HepG2 (cell line): ENCODE data around the gene ARFGAP1. TPM values are rescaled to one million over a fixed set of nuclear protein-coding genes. Genes with fewer than 3 reads are reported as not detected.

ENCODE experiments used
- ATAC-seq: fragments of 200-7000 bp; cut with Tn5 transposase; 3 replicates; pipeline ENCODE4 v1.9.1; 2020; ENCODE audit warnings: mild to moderate bottlenecking, moderate library complexity
- BruUV-seq: library from RNA; stranded (reverse); fragments of 400-500 nt; replicated peaks from 2 replicates; lab custom pipeline; 2021; lab: Mats Ljungman, UMichigan
- CTCF ChIA-PET: fragments of 300-600 bp; formaldehyde crosslinking; extraction: SDS; loops from one replicate; lab custom pipeline; 2021; ENCODE audit warnings: low total read pairs, inconsistent platforms, low intra/inter-chr PET ratio; lab: Yijun Ruan, JAX
- POLR2A ChIA-PET: fragments of 350-600 bp; sonication (Branson Sonifier 250); formaldehyde crosslinking; loops from one replicate; lab custom pipeline; 2020; ENCODE audit warnings: antibody characterized with exemption, inconsistent platforms; lab: Yijun Ruan, JAX
- DNase-seq: peaks from one replicate; pipeline ENCODE4 v3.0.0-alpha.2; 2015; ENCODE audit warnings: low spot score
- FAIRE-seq: peaks from 3 replicates; lab custom pipeline; 2011; peaks lifted over from hg19 to GRCh38; lab: Jason Lieb, UNC
- H2AFZ ChIP-seq: one replicate; pipeline ENCODE4 v1.6.1; 2011; ENCODE audit warnings: low read length, inconsistent platforms
- H3K27ac ChIP-seq: fragments of 300-600 bp; 3 replicates; pipeline ENCODE4 v1.8.0; 2011; ENCODE audit warnings: mixed run types, mild to moderate bottlenecking, mixed read lengths, low read length, inconsistent platforms; ENCODE audit not compliant: insufficient read depth; ENCODE audit errors: extremely low read length
- H3K27me3 ChIP-seq, 2 experiments: fragments of 200-600 bp in 1 of 2; 2 replicates in 1 of 2; 3 replicates in 1 of 2; pipeline versions ENCODE4 v1.6.0 to v1.8.0; 2011; ENCODE audit warnings: low read length in 2 of 2, mild to moderate bottlenecking in 2 of 2, moderate library complexity in 2 of 2, inconsistent platforms in 1 of 2; ENCODE audit not compliant: insufficient read depth in 2 of 2, control insufficient read depth in 1 of 2
- H3K36me3 ChIP-seq, 2 experiments: fragments of 200-600 bp in 1 of 2; replicated peaks in 1 of 2; 2 replicates in 1 of 2; 3 replicates in 1 of 2; pipeline versions ENCODE4 v1.5.1 to v1.8.0; 2011; ENCODE audit warnings: low read length in 2 of 2, inconsistent platforms in 1 of 2; ENCODE audit not compliant: insufficient read depth in 2 of 2, control insufficient read depth in 1 of 2
- H3K4me1 ChIP-seq: 2 replicates; pipeline ENCODE4 v1.5.1; 2012; ENCODE audit warnings: low read length, inconsistent platforms; ENCODE audit not compliant: insufficient read depth
- H3K4me2 ChIP-seq: 2 replicates; pipeline ENCODE4 v1.6.0; 2011; ENCODE audit warnings: low read depth, low read length, inconsistent platforms
- H3K4me3 ChIP-seq, 3 experiments: fragments of 200-600 bp in 1 of 3; sonication (generic), shearing (Covaris generic) in 1 of 3; replicated peaks in 1 of 3; 2 replicates each; pipeline ENCODE4 v1.5.1; 2011 to 2016; ENCODE audit warnings: low read length in 3 of 3, inconsistent platforms in 2 of 3, low read depth in 2 of 3, mild to moderate bottlenecking in 2 of 3, control low read depth in 1 of 3, mixed read lengths in 1 of 3; ENCODE audit not compliant: insufficient read depth in 1 of 3
- H3K79me2 ChIP-seq: one replicate; pipeline ENCODE4 v1.6.1; 2011; ENCODE audit warnings: low read length, inconsistent platforms; ENCODE audit not compliant: insufficient read depth
- H3K9ac ChIP-seq: 2 replicates; pipeline ENCODE4 v1.6.0; 2011; ENCODE audit warnings: mild to moderate bottlenecking, low read depth, low read length, inconsistent platforms; ENCODE audit not compliant: insufficient read depth
- H3K9me3 ChIP-seq: 2 replicates; pipeline ENCODE4 v1.5.1; 2012; ENCODE audit warnings: mild to moderate bottlenecking, low read length
- H4K20me1 ChIP-seq: 2 replicates; pipeline ENCODE4 v1.6.0; 2011; ENCODE audit warnings: inconsistent platforms, mild to moderate bottlenecking, low read length, moderate library complexity; ENCODE audit not compliant: insufficient read depth
- CBX5 ChIP-seq: sonication (generic); formaldehyde crosslinking; IDR thresholded peaks from 2 replicates; pipeline ENCODE4 v1.4.0; 2020; ENCODE audit warnings: missing genetic modification reagents, borderline replicate concordance
- ETS1 ChIP-seq: sonication (generic); formaldehyde crosslinking; IDR thresholded peaks from 2 replicates; pipeline ENCODE4 v1.4.0; 2020; ENCODE audit warnings: missing genetic modification reagents
- FOXM1 ChIP-seq: sonication (generic); formaldehyde crosslinking; IDR thresholded peaks from 2 replicates; pipeline ENCODE4 v1.5.0; 2020; ENCODE audit warnings: missing genetic modification reagents
- FOXO1 ChIP-seq: sonication (generic); formaldehyde crosslinking; IDR thresholded peaks from 2 replicates; pipeline ENCODE4 v1.4.0; 2020; ENCODE audit warnings: missing genetic modification reagents
- KLF16 ChIP-seq, 2 experiments: sonication (generic) in 1 of 2; formaldehyde crosslinking in 1 of 2; IDR thresholded peaks; 2 replicates each; pipeline versions ENCODE4 v1.6.1 to v1.8.0; 2016 to 2023; ENCODE audit warnings: missing genetic modification reagents in 2 of 2, missing compliant biosample characterization in 1 of 2
- NRL ChIP-seq: sonication (generic); formaldehyde crosslinking; IDR thresholded peaks from 2 replicates; pipeline ENCODE4 v1.5.0; 2020; ENCODE audit warnings: missing genetic modification reagents, mild to moderate bottlenecking, moderate library complexity, borderline replicate concordance
- PBX3 ChIP-seq: sonication (generic); formaldehyde crosslinking; IDR thresholded peaks from 2 replicates; pipeline ENCODE4 v1.8.1; 2023; ENCODE audit warnings: missing genetic modification reagents, inconsistent platforms, borderline replicate concordance
- POLR2G ChIP-seq: fragments of 200-400 bp; formaldehyde crosslinking; IDR thresholded peaks from 2 replicates; pipeline ENCODE4 v1.6.1; 2018; ENCODE audit warnings: mild to moderate bottlenecking, low read depth, low read length, moderate library complexity
- RBM22 ChIP-seq: fragments of 200-400 bp; formaldehyde crosslinking; optimal IDR thresholded peaks from 2 replicates; pipeline ENCODE3; 2017; ENCODE audit warnings: mild to moderate bottlenecking, low read length, moderate library complexity
- RBM39 ChIP-seq: fragments of 200-400 bp; formaldehyde crosslinking; IDR thresholded peaks from one replicate; pipeline ENCODE4 v1.6.1; 2018; ENCODE audit warnings: antibody characterized with exemption, mild to moderate bottlenecking, low read depth, low read length; ENCODE audit not compliant: poor library complexity, severe bottlenecking
- SP1 ChIP-seq, 2 experiments: fragments of 450-650 bp in 1 of 2; sonication (generic) in 1 of 2; formaldehyde crosslinking in 1 of 2; IDR thresholded peaks; 2 replicates each; pipeline versions ENCODE4 v1.4.0 to v1.6.1; 2016 to 2020; ENCODE audit warnings: missing genetic modification reagents in 1 of 2
- TCF7L2 ChIP-seq: IDR thresholded peaks from 2 replicates; pipeline ENCODE4 v1.6.1; 2011; ENCODE audit warnings: mild to moderate bottlenecking, low read depth, low read length, moderate library complexity
- TSC22D2 ChIP-seq: sonication (generic); formaldehyde crosslinking; IDR thresholded peaks from 2 replicates; pipeline ENCODE4 v1.5.1; 2020; ENCODE audit warnings: missing genetic modification reagents, mild to moderate bottlenecking, borderline replicate concordance
- ZFX ChIP-seq: sonication (generic); formaldehyde crosslinking; IDR thresholded peaks from 2 replicates; pipeline ENCODE4 v1.4.0; 2020; ENCODE audit warnings: mild to moderate bottlenecking, low read depth, missing genetic modification reagents, moderate library complexity
- ZNF224 ChIP-seq: sonication (generic); formaldehyde crosslinking; IDR thresholded peaks from 2 replicates; pipeline ENCODE4 v1.5.0; 2020; ENCODE audit warnings: mild to moderate bottlenecking, missing genetic modification reagents
- ZNF253 ChIP-seq: sonication (generic); formaldehyde crosslinking; IDR thresholded peaks from 2 replicates; pipeline ENCODE4 v1.8.0; 2022; ENCODE audit warnings: mild to moderate bottlenecking, missing genetic modification reagents, borderline replicate concordance
- ZNF280D ChIP-seq: sonication (generic); formaldehyde crosslinking; IDR thresholded peaks from 2 replicates; pipeline ENCODE4 v1.5.1; 2020; ENCODE audit warnings: mild to moderate bottlenecking, missing genetic modification reagents
- ZNF550 ChIP-seq: sonication (generic); formaldehyde crosslinking; IDR thresholded peaks from 2 replicates; pipeline ENCODE4 v1.4.0; 2020; ENCODE audit warnings: mild to moderate bottlenecking, missing genetic modification reagents, borderline replicate concordance
- ZNF713 ChIP-seq: sonication (generic); formaldehyde crosslinking; IDR thresholded peaks from 2 replicates; pipeline ENCODE4 v1.4.0; 2020; ENCODE audit warnings: mild to moderate bottlenecking, missing genetic modification reagents
- ZZZ3 ChIP-seq: sonication (generic); formaldehyde crosslinking; IDR thresholded peaks from 2 replicates; pipeline ENCODE4 v1.4.0; 2020; ENCODE audit warnings: missing genetic modification reagents, mild to moderate bottlenecking, borderline replicate concordance
- WGBS: methylation state at CpG from one replicate; pipeline ENCODE4 v1.1.6; 2017; ENCODE audit warnings: low lambda C conversion rate; 5-methylcytosine and 5-hydroxymethylcytosine counted together
- in situ Hi-C: cut with HindIII; loops from 2 replicates; pipeline ENCODE4 v1.10.0; 2017; ENCODE audit warnings: low pct_unique_long_range_greater_than_20kb; ENCODE audit not compliant: extremely low pct_ligation_motif_present
- intact Hi-C: fragments of 100-400 bp; cut with micrococcal nuclease; formaldehyde crosslinking; loops from one replicate; pipeline ENCODE4 v1.10.0; 2022; ENCODE audit not compliant: unreplicated experiment
- polyA plus RNA-seq, 8 experiments: library from polyadenylated mRNA; depleted of rRNA in 3 of 8; stranded (reverse) in 7 of 8; unstranded in 1 of 8; fragments of >200 nt; fragmentation: Illumina TruSeq in 4 of 8; extraction: Trizol in 4 of 8; gene quantifications; 2 replicates each; pipeline versions ENCODE4 v1.2.1 to v1.2.3, GENCODE V29; 2011 to 2016; ENCODE audit warnings: low read depth in 4 of 8, missing spikeins in 1 of 8, mixed read lengths in 1 of 8; ENCODE audit not compliant: insufficient read depth in 1 of 8
- total RNA-seq, 5 experiments: library from RNA; depleted of rRNA; stranded (reverse); fragments of >200 nt; fragmentation: Illumina TruSeq; extraction: Trizol; gene quantifications; 2 replicates each; pipeline ENCODE4 v1.2.3, GENCODE V29; 2016; ENCODE audit warnings: low read depth in 1 of 5

The ARFGAP1 gene
- total and polyA plus RNA-seq, 2 of the 13 experiments (the other 11 are each of a cell fraction or from before 2014, with no cell fraction given) = 132 TPM

- Histone ChIP-seq H3K4me3 (no peak overlapping the region), H3K9me3 (no peaks in the 10 kb centered on the region), H3K9ac (no peak overlapping the region), H3K79me2 (no peaks in the 10 kb centered on the region), H3K4me2 (no peak overlapping the region), H2AFZ (no peak overlapping the region), H3K27me3 (no peaks in the 10 kb centered on the region), H3K27ac (no peak overlapping the region), H3K36me3 (peaks cover 43 to 71% of the 10 kb centered on the region in 2 experiments), H3K4me1 (no peaks in the 10 kb centered on the region), H4K20me1 (peaks cover 7% of the 10 kb centered on the region; the same call in 1 of the 2 replicates)
- in situ Hi-C loops (no loop called here), intact Hi-C loops (no loop called here)
- FAIRE-seq (no peak), ATAC-seq (no peak), DNase-seq (no peak)
- ChIA-PET CTCF (no interaction called here), POLR2A (interaction anchor here (1.1 kb wide), 1 partner anchor 12 kb away, joined by 4 read pairs; the partner anchor contains the start of gene ARFGAP1)
- 98% methylated on average over 25 of the region's 25 CpGs for WGBS
- no TSS peak for BruUV-seq
- TF ChIP-seq ZNF550 = 0 out of 2 replicates have a peak, but pooled peaks have one; percentile 24
- TF ChIP-seq ZNF253 = no peak
- peak; percentile 53 for TF ChIP-seq RBM22
- TF ChIP-seq CBX5 (CRISPR knock-in tag) = peak; percentile 70; the same call in 1 of the 2 replicates
- no peak for TF ChIP-seq PBX3 (CRISPR knock-in tag)
- peak; percentile 58; the same call in 1 of the 2 replicates for TF ChIP-seq ZZZ3
- peak; percentile 28; the same call in 1 of the 2 replicates for TF ChIP-seq POLR2G
- no peak for TF ChIP-seq ETS1 (CRISPR knock-in tag)
- TF ChIP-seq FOXM1 (CRISPR knock-in tag) = 0 out of 2 replicates have a peak, but pooled peaks have one; percentile 14
- TF ChIP-seq ZNF224 (CRISPR knock-in tag) = no peak
- TF ChIP-seq ZNF713 (CRISPR knock-in tag) = no peak
- TF ChIP-seq SP1 (IDR thresholded peaks at IDR 0.05) = no peak
- TF ChIP-seq SP1 (CRISPR knock-in tag; IDR thresholded peaks at IDR 0.05) = 0 out of 2 replicates have a peak, but pooled peaks have one; percentile 10
- no peak for TF ChIP-seq FOXO1 (CRISPR knock-in tag)
- peak; percentile 16 for TF ChIP-seq RBM39
- TF ChIP-seq KLF16 (CRISPR knock-in tag; IDR thresholded peaks at IDR 0.05) = no peak
- TF ChIP-seq NRL (CRISPR knock-in tag) = peak; percentile 6; the same call in 1 of the 2 replicates
- TF ChIP-seq TSC22D2 (CRISPR knock-in tag) = no peak
- peak; percentile 40; the same call in 1 of the 2 replicates for TF ChIP-seq ZFX
- no peak for TF ChIP-seq TCF7L2
- no peak for TF ChIP-seq ZNF280D
Observed at GRCh38 chr20:63284544-63284949, 11.9 kb downstream of the ARFGAP1 start.
